HG02840 (cell line): ENCODE results near the gene ESPN.
"Not testable (repeated sequence)": the region's sequence is repeated elsewhere in the genome, so short reads cannot be mapped to it uniquely, and the experiment has no call there.

ENCODE experiments used
- ATAC-seq: cut with Tn5 transposase; IDR thresholded peaks from one replicate; pipeline ENCODE4 v1.9.1; 2021; ENCODE audit warnings: mild to moderate bottlenecking, moderate library complexity, moderate number of reproducible peaks; ENCODE audit not compliant: unreplicated experiment, low FRiP score

Gene ESPN

GRCh38 chr1:6493834-6494223, 69.3 kb downstream of the ESPN start:
- not testable (repeated sequence) for ATAC-seq

GRCh38 chr1:6494627-6495026, 70.1 kb downstream of the ESPN start:
- ATAC-seq: no peak

GRCh38 chr1:6495041-6495441, 70.5 kb downstream of the ESPN start:
- ATAC-seq: no peak

GRCh38 chr1:6495540-6496364, 71.2 kb downstream of the ESPN start:
- no peak for ATAC-seq

- no peak for ATAC-seq
These were observed 71.8 kb downstream of the ESPN start for GRCh38 chr1:6496365-6496721.

- no peak for ATAC-seq
These were observed 72.3 kb downstream of the ESPN start for GRCh38 chr1:6496890-6497214.

GRCh38 chr1:6497215-6497866, 72.8 kb downstream of the ESPN start:
- no peak for ATAC-seq

- ATAC-seq: no peak
These were observed 73.4 kb downstream of the ESPN start for GRCh38 chr1:6497867-6498575.

- no peak for ATAC-seq
These were observed 74.1 kb downstream of the ESPN start for GRCh38 chr1:6498576-6499111.

GRCh38 chr1:6499296-6499695, 74.7 kb downstream of the ESPN start:
- no peak for ATAC-seq

- no peak for ATAC-seq
These were observed 76.1 kb downstream of the ESPN start for GRCh38 chr1:6500544-6501278.

- no peak for ATAC-seq
These were observed 76.8 kb downstream of the ESPN start for GRCh38 chr1:6501279-6501813.

- no peak for ATAC-seq
These were observed 77.7 kb downstream of the ESPN start for GRCh38 chr1:6502000-6502891.

GRCh38 chr1:6503884-6504602, 79.5 kb downstream of the ESPN start:
- no peak for ATAC-seq

GRCh38 chr1:6504887-6505286, 80.3 kb downstream of the ESPN start:
- ATAC-seq: no peak

GRCh38 chr1:6505367-6506209, 81.0 kb downstream of the ESPN start:
- ATAC-seq: no peak

- no peak for ATAC-seq
These were observed 81.8 kb downstream of the ESPN start for GRCh38 chr1:6506210-6507036.
